HL-60 (cell line): Measurements from ENCODE around the gene CD99L2.

Source experiments
- DNase-seq, 2 experiments: peaks; one replicate each; pipeline ENCODE4 v3.0.0-alpha.2; 2010 to 2020; ENCODE audit warnings: low read depth in 1 of 2, low spot score in 1 of 2
- H3K27ac ChIP-seq: fragments of 250-450 bp; sonication (Bioruptor Pico); replicated peaks from 2 replicates; pipeline ENCODE4 v1.5.1; 2020; ENCODE audit warnings: mild to moderate bottlenecking, moderate library complexity
- H3K27me3 ChIP-seq: fragments of 250-450 bp; sonication (Bioruptor Pico); 2 replicates; pipeline ENCODE4 v1.5.1; 2021; ENCODE audit warnings: mild to moderate bottlenecking, moderate library complexity; ENCODE audit not compliant: insufficient read depth, poor library complexity, severe bottlenecking
- H3K4me3 ChIP-seq: replicated peaks from 2 replicates; pipeline ENCODE4 v1.5.1; 2011; ENCODE audit warnings: mild to moderate bottlenecking, control low read depth, low read length; ENCODE audit not compliant: insufficient read depth
- CTCF ChIP-seq: IDR thresholded peaks from one replicate; pipeline ENCODE4 v1.5.1; 2011; ENCODE audit warnings: low read length, control low read depth, inconsistent platforms; ENCODE audit not compliant: insufficient read depth
- GABPA ChIP-seq: IDR thresholded peaks from 2 replicates; pipeline ENCODE4 v1.6.1; 2012; ENCODE audit warnings: low read depth
- POLR2AphosphoS5 ChIP-seq: IDR thresholded peaks from 2 replicates; pipeline ENCODE4 v1.6.1; 2012; ENCODE audit warnings: low read depth
- REST ChIP-seq: IDR thresholded peaks from 2 replicates; pipeline ENCODE4 v1.6.1; 2012; ENCODE audit warnings: low read depth; ENCODE audit not compliant: insufficient replicate concordance
- SPI1 ChIP-seq: IDR thresholded peaks from 2 replicates; pipeline ENCODE4 v1.6.1; 2012; ENCODE audit warnings: low read depth, mild to moderate bottlenecking, borderline replicate concordance

Gene CD99L2

DNA sequence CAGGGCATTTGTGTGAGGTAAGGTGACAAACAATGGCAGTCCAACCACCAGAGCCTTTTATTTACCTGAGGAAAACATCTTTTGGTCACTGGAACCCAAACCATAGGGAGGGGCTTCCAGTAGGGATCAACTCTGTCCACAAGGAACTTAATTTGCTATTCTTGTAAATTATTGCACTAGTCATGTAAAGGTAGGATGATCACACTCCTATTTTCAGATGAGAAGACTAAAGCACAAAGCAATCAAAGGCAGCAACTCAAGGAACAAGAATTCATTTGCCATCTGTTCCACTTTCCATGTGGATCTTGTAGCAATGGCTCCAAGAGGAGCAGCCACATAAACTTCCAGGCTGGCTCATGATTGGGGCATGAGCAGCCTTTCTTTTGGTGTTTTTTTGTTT is 35.3 kb downstream of the CD99L2 start:
- Histone ChIP-seq H3K27ac (no peak overlapping the region), H3K4me3 (no peak overlapping the region), H3K27me3 (no peaks in the 10 kb centered on the region)
- TF ChIP-seq SPI1 (no peak), POLR2AphosphoS5 (no peak), REST (no peak), CTCF (no peak), GABPA (no peak)
- DNase-seq: no peak

GRCh38 chrX:150857453-150857852 is 41.0 kb downstream of the CD99L2 start:
- TF ChIP-seq CTCF: no peak
- TF ChIP-seq GABPA: no peak
- TF ChIP-seq REST: no peak
- no peak for TF ChIP-seq SPI1
- no peak for TF ChIP-seq POLR2AphosphoS5
- no peak for DNase-seq
- Histone ChIP-seq H3K27me3 (no peaks in the 10 kb centered on the region), H3K4me3 (no peak overlapping the region), H3K27ac (no peak overlapping the region)

GRCh38 chrX:150856785-150857184 is 41.7 kb downstream of the CD99L2 start:
- no peaks in the 10 kb centered on the region for H3K27me3 ChIP-seq
- TF ChIP-seq CTCF (no peak), POLR2AphosphoS5 (no peak), SPI1 (no peak), REST (no peak), GABPA (no peak)
- no peak overlapping the region for H3K4me3 ChIP-seq
- DNase-seq: no peak
- no peak overlapping the region for H3K27ac ChIP-seq
